ENCODE measurements around the gene WDR76. TPM values are rescaled to one million over a fixed set of nuclear protein-coding genes. Genes with fewer than 3 reads are reported as not detected.
A peak's percentile ranks its signal among the peaks of the same experiment; 100 is the strongest.
"Not testable (repeated sequence)": the region's sequence is repeated elsewhere in the genome, so short reads cannot be mapped to it uniquely, and the experiment has no call there.

The WDR76 gene
- total RNA-seq, 1 experiment from 2014 or later = 43.2 TPM

DNA sequence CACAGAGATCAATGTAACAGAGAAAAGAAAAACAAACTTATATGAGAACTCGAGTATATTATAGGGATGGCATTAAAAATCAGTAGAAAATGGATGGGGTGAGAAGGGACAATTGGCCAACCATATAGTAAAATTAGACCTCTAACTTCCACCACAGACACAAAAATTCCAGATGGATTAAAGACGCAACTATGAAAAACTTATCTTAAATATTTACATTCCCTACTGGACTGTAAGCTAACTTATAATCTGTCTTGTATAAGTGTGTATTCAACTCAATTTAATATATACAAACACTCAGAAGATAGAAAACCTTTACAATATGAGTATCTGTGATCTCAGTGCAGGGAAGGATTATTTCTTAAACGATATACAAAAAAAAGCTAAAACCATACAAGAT lies 5.3 kb upstream of the WDR76 start:
- DNase-seq (ENCODE audit: low read depth) = no peak

DNA sequence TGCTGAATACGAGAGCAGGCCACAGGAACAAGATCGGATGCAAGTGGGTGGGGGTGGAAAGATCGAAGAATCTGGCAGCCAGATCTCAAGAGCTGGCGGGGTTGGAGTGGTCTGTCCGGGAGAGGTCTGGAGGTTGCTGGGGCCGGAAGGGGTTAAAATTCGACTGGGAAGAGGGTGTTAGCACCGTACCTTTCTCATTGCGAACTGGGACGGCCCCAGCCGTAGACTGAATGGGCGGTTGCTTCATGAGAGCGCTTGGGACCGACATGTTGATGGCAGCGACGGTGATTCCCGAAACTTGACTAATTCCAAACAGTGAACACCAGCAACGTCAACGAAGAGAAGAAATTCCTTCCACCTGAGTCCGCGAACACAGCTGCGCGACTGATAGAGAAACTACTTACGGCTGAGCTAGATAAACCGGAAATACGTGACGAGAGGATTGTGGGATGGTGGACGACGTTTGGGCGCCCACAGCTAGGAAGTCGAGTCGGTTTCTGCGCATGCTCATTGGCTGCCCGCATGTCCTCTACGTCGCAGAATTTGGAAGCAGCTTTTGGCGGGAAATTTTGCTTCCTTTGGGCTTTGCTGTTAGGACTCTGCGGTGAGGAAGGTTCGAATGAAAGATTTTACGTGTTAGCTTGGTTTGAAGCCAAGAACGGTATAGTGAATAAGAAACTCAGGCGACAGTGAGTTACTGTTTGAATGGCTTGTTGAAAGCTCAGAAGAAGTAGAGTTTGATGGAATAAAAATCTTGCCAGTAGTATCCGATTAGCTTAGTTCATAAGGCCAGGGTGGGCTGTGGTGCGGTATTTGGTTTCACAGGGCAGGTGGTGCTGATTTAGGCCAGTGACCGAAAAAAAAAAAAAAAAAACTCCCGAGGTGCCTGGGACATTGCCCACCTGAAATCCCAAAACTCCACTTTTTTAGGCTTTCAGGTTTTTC lies 2.2 kb upstream of the WDR76 start, which contains the start of gene MFAP1:
Gene MFAP1 (minus strand): TSS at position 389 of the 945 bp plus-strand sequence. CDS start 121 bp downstream, at position 268.
- peak; percentile 96 for DNase-seq (ENCODE audit: low read depth)

DNA sequence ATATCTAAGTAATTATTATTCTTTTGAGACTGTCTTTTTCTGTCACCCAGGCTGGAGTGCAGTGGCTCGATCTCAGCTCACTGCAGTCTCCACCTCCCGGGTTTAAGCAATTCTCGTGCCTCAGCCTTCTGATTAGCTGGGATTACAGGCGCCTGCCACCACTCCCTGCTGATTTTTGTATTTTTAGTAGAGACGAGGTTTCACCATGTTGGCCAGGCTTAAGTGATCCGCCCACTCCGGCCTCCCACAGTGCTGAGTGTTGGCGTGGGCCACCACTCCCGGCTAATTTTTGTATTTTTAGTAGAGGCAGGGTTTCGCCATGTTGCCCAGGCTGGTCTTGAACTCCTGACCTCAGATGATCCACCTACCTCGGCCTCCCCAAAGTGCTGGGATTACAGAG lies 1.5 kb upstream of the WDR76 start:
- DNase-seq (ENCODE audit: low read depth) = not testable (repeated sequence)

DNA sequence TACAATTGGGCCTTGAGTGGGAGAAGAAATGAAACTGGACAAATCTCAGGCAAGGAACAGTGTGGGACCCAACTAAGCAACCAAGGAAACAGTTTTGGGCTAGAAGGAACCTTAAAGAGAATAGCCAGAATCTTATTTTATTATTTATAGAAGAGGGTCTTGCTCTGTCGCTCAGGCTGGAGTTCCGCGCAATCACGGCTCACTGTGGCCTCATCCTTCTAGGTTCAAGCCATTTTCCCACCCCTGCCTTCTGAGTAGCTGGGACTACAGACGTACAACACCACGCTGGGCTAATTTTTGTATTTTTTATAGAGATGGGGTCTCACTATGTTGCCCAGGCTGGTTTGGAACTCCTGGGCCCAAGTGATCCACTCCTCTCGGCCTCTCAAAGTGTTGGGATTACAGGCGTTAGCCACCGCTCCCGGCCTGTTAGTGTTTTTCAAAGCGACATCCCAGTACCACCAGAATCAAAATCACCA lies 734 bp upstream of the WDR76 start:
- DNase-seq (ENCODE audit: low read depth) = no peak

DNA sequence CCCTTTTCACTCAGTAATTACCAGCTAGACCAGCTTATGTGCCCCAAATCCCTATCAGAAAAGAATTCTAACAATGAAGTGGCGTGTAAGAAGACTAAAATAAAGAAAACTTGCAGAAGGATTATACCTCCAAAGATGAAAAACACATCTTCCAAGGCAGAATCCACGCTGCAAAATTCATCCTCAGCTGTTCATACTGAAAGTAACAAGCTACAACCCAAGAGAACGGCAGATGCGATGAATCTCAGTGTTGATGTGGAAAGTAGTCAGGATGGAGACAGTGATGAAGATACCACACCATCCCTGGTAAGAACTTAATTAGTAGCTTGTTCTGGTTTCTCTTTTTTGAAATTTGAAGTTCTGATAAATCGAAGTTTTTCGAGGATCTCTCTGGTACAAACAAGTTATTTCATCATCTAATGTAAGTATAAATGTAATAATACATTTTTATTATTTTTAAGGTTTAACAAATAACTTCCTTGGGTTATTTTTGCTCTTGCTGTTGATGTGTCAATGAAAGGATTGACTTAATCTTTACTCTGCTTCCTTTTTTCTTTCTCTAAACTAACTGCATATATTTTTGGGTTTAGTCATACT lies 1.4 kb downstream of the WDR76 start:
- peak; percentile 37 for DNase-seq (ENCODE audit: low read depth)

DNA sequence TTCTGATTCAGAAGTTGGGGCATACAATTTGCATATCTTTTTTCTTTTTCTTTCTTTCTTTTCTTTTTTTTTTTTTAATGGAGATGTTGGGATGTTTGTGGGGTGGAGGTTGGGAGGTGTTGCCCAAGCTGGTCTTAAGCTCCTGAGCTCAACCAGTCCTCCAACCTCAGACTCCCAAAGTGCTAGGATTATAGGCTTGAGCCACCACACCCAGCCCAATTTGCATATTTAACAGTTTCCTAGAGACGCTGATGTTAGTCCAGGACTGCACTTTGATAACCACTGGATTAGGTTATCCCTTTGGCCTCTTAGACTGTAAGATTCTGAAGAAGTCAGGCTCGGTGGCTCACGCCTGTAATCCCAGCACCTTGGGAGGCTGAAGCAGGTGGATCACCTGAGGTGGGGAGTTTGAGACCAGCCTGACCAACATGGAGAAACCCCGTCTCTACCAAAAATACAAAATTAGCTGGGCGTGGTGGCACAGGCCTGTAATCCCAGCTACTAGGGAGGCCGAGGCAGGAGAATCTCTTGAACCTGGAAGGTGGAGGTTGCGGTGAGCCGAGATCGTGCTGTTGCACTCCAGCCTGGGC lies 3.2 kb downstream of the WDR76 start:
- DNase-seq (ENCODE audit: low read depth) = not testable (repeated sequence)

DNA sequence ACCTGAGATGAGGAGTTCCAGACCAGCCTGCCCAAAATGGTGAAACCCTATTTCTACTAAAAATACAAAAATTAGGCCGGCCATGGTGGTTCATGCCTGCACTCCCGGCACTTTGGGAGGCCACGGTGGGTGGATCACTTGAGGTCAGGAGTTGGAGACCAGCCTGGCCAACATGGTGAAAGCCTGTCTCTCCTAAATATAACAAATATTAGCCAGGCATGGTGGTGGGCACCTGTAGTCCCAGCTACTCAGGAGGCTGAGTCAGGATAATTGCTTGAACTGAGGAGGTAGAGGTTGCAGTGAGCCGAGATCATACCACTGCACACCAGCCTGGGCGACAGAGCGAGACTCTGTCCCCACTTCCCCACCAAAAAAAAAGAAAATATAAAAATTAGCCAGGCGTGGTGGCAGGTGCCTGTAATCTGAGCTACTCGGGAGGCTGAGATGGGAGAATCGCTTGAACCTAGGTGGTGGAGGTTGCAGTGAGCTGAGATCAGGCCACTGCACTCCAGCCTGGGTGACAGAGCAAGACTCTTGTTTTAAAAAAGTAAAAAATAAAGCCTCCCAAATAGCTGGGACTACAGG lies 4.0 kb downstream of the WDR76 start:
- not testable (repeated sequence) for DNase-seq (ENCODE audit: low read depth)

DNA sequence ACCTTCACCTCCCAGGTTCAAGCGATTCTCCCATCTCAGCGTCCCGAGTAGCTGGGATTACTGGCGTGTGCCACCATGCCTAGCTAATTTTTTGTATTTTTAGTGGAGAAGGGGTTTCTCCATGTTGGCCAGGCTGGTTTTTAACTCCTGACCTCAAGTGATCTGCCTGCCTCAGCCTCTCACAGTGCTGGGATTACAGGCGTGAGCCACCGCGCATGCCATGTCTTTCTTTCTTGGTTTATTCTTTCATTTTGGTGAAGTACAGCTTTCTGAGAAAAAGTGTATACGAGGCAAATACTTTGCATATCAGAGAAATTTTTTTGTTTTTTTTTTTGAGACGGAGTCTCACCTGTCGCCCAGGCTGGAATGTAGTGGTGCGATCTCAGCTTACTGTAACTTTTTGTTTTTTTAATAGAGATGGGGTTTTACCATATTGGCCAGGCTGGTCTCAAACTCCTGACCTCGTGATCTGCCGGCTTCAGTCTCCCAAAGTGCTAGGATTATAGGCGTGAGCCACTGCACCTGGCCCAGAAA lies 4.8 kb downstream of the WDR76 start:
- DNase-seq (ENCODE audit: low read depth) = not testable (repeated sequence)

DNA sequence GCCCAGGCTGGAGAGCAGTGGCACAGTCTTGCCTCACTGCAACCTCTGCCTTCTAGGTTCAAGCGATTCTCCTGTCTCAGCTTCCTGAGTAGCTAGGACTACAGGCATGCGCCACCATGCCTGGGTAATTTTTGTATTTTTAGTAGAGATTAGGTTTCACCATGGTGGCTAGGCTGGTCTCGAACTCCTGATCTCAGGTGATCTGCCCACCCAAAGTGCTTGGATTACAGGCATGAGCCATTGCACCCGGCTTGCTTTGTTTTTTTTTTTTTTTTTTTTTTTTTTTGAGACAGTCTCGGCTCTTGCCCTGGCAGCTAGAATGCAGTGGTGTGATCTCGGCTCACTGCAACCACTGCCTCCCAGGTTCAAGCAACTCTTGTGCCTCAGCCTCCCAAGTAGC lies 5.7 kb downstream of the WDR76 start:
- DNase-seq (ENCODE audit: low read depth) = not testable (repeated sequence)

DNA sequence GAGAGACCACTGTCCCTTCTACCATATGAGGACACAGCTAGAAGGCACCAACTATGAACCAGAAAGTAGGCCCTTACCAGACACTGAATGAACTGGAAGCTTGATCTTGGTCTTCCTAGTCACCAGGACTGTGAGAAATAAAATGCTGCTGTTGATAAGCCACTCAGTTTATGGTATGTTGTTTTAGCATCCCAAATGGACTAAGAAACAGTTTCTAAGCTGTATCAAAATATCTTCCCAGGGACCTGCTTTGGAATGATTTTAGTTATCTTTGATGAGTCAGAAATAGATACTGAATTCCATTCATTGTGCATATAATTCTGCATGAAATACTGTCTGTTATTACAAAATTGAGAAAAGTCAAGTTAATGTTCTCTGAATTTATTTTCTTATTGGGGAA lies 18.6 kb downstream of the WDR76 start:
- no peak for DNase-seq (ENCODE audit: low read depth)

DNA sequence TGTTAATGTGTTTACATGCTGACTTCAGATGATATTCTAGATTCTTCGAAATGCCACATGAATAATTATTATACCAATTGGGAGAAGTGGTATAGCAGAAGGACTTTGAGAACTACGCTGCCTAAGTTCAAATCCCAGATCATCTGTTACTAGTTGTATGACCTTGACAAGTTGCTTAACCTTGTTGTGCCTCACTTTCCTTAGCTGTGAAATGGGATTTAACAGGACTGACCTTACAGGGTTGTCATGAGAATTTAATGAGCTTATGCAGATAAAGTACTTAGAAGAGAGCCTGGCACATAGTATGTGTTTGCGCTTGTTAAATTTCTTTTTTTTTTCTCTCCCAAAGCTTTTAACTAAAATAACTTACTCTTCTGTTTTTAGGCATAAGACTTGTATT lies 24.4 kb downstream of the WDR76 start:
- DNase-seq (ENCODE audit: low read depth) = no peak

DNA sequence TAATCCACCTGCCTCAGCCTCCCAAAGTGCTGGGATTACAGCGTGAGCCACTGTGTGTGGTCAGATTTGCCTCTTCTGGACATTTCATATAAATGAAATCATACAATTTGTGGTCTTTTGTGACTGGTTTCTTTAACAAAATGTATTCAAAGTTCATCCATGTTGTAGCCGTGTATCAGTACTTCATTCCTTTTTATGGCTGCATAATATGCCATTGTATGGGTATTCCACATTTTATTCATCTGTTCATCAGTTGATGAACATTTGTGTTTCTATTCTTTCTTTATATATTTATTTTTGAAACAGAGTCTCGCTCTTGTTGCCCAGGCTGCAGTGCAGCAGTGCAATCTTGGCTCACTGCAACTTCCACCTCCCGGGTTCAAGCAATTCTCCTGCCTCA lies 25.8 kb downstream of the WDR76 start:
- no peak for DNase-seq (ENCODE audit: low read depth)

DNA sequence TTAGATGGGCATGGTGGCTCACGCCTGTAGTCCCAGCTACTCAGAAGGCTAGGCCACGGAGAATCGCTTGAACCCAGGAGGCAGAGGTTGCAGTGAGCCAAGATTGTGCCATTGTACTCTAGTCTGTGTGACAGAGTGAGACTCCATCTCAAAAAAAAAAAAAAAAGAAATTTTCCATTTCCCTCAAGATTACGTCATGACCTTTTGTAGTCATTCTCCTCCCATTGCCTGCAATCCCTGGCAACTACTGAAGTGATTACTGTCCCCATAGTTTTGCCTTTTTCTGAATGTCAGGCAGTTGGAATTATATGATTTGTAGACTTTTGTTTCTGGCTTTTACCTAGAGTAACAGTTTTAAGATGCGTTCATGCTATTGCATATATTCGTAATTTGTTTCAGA lies 28.0 kb downstream of the WDR76 start:
- peak; percentile 13 for DNase-seq (ENCODE audit: low read depth)

DNA sequence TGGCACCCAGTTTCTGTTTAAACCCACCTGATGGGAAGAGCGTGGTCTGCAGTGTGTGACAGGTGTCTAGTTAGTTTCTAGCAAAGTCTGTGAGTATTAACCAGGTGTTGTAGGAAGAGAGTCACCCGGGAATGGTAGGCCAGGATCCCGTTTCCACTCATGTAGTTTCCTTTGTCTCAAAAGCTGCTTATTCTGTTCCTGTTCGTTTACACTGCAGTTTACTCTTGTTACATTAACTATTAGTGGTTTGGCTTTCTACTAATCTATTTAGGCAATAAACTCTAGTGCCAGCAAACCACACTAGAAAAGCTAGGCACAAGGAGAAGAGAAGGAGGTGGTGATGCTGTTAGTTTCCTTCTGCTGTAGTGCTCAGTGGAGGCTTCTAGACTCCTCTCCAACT lies 32.7 kb downstream of the WDR76 start:
- no peak for DNase-seq (ENCODE audit: low read depth)

DNA sequence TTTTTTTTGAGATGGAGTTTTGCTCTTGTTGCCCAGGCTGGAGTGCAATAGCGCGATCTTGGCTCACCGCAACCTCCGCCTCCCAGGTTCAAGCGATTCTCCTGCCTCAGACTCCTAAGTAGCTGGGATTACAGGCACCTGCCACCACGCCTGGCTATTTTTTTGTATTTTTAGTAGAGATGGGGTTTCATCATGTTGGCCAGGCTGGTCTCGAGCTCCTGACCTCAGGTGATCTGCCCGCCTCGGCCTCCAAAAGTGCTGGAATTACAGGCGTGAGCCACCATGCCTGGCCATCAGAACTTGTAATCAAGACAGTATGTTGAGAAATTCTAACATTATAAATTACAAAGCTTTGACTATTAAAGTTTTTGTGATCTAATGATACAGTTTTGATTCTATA lies 39.8 kb downstream of the WDR76 start:
- not testable (repeated sequence) for DNase-seq (ENCODE audit: low read depth)

DNA sequence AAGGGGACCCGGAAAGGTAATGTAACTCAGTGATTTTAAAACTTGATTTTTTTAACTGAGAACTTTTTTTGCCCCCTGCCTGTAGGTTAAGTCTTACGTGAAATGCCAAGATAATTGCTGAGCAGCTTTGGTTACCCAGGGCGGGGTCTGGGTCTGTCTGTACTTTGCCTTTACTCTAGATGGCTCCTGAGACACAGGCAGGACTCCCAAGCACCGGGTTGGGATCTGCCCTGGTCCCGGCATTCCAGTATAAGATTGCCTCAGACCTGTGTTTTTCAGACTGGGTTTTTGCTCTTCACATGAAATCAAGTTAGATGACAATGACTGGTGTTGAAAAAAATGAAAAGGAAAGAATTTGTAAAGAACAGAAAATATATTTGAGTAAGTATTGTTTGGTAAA lies 40.3 kb downstream of the WDR76 start:
- DNase-seq (ENCODE audit: low read depth) = no peak

DNA sequence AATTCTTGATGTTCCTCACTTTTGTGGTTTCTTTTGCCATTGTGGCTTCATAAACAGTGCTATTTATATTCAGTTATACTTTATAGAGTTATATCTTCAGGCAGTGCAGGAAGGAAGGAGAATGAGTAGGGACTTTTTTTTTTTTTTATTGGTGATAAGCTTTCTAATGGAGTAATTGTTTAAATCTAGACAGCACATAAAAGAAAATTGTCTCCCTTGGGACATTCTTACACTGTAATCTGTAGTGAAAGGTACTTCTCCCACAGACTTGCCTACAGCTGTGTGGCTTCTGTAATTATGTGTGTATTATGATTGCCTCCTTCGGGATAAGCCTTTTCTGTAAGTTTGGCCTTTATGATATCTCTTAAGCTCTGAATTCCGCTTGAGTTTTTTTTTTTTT lies 41.6 kb downstream of the WDR76 start:
- DNase-seq (ENCODE audit: low read depth) = no peak

DNA sequence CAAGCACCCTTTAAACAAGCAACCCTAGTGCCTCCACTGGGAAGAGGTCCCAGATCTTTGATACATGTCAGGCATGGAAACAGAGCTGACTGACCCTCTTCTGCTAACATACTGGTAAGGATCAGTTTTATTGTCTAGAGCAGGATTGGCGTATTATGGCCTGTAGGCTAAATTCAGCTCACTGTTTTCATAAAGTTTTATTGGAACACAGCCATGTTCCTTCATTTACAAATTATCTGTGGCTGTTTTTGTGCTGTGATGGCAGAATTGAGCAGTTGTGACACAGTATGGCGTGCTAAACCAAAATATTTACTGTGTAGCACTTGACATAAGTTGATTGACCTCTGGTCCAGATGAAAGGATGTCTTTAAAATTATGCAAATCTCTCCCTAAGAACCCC lies 45.0 kb downstream of the WDR76 start:
- DNase-seq (ENCODE audit: low read depth) = no peak

DNA sequence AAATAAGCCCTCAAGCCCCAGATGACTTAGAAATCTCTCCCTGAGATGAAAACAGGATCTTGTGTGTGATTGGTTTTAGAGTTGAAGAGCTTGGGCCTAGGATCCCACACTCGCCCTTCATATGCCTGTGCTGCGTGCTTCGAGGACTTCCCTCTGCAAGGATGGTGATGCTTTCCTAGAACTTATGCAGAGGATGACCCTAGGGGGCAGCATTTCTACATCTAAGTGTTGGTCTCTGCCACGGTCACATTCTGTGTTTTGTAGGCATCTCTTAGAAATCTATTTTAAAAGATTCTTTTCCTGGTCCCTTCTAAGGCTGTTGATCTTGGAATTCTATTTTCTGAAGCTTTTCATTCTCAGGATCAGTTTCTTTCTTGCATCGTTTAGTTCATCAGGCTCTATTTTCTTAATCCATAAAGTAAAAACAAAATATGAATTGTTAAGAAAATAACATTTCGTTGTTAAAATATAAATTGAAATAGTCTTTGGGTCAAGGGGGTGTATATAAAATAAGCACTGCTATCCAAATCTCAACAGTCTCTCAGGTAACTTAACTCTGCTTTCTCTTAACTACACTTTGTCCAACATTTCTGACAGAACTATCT lies 45.7 kb downstream of the WDR76 start:
- peak; percentile 65 for DNase-seq (ENCODE audit: low read depth)

DNA sequence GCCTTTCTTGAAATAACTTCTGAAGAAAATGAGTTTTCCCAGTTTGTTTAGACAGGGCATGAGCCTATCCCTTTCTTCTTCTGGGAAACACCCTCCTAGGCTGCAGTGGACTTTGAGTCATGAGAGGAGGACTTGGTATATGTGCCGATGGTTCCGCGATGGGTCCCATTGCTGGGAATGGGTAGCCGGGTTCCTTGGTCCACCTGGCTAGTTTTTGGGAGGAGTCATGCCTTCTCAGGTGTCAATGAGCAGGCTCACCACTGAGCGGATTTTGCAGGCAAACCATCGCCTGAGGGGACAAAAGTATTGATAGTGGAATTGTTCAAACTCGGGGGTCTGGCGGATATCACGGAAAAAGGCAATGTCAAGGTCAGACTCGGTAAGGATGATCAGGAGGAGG lies 46.8 kb downstream of the WDR76 start:
- no peak for DNase-seq (ENCODE audit: low read depth)

DNA sequence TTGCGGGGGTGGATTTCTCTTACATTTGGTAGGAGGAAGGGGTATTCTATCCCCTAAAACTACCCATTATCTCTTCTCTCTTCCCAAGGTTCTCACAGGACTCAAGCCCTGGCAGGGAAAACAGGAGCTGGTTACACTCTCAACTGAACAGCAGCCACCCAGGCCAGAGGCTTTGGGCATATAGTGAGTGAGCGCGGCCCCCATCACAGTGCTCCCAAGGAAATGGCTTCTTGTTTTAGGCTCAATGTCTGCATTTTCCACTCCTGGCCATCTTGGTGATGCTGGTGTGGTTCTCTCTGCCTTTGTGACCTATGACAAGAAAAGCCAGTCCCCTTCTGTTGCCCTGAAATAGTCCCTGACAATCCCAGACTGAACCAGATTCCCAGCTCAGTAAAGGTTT lies 50.1 kb downstream of the WDR76 start:
- no peak for DNase-seq (ENCODE audit: low read depth)
